Keratinocyte (primary cell): ENCODE data around the gene CYP11A1.

Experiments
- EZH2 ChIP-seq: IDR thresholded peaks from one replicate; pipeline ENCODE4 v1.6.1; 2012; ENCODE audit warnings: inconsistent platforms, mild to moderate bottlenecking, low read length, moderate library complexity
- TF ChIP-seq, protein P1 (sequence below), 3 experiments: IDR thresholded peaks in 1 of 3; conservative IDR thresholded peaks in 1 of 3; optimal IDR thresholded peaks in 1 of 3; 2 replicates in 2 of 3; 3 replicates in 1 of 3; pipeline versions ENCODE3 to v1.5.1; 2011; ENCODE audit warnings: low read length in 3 of 3, mild to moderate bottlenecking in 3 of 3, moderate library complexity in 2 of 3, control low read depth in 1 of 3, inconsistent platforms in 1 of 3; ENCODE audit not compliant: insufficient read depth in 2 of 3; ENCODE audit errors: extremely low read depth in 1 of 3

DNA sequence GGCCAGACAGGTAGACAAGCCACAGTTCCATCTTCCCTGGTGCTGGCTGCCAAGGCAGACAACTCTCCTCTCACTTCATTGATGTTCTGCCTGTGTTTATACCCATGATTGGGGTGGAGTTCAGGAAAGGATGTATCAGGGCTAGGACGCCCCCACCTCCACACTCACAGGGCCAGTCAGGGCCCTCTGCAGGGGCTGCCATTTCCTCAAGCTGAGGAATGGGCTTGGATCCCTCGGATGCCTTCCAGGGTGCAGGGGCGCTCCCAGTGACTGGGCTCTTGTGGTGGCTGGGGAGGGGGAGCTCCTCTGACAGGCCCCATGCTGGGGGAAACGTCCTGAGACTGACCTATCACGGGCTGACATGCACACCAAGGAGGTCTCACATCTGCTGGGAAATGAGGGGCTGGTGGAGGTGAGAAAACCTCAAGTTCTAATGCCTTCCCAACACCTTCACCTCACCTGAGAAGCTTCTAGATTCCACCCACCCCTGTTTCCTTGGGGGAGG is 34.9 kb upstream of the CYP11A1 start:
- TF ChIP-seq, protein P1, sequence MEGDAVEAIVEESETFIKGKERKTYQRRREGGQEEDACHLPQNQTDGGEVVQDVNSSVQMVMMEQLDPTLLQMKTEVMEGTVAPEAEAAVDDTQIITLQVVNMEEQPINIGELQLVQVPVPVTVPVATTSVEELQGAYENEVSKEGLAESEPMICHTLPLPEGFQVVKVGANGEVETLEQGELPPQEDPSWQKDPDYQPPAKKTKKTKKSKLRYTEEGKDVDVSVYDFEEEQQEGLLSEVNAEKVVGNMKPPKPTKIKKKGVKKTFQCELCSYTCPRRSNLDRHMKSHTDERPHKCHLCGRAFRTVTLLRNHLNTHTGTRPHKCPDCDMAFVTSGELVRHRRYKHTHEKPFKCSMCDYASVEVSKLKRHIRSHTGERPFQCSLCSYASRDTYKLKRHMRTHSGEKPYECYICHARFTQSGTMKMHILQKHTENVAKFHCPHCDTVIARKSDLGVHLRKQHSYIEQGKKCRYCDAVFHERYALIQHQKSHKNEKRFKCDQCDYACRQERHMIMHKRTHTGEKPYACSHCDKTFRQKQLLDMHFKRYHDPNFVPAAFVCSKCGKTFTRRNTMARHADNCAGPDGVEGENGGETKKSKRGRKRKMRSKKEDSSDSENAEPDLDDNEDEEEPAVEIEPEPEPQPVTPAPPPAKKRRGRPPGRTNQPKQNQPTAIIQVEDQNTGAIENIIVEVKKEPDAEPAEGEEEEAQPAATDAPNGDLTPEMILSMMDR (optimal IDR thresholded peaks at IDR 0.05 in 1 of 3, IDR thresholded peaks at IDR 0.05 in 1 of 3, conservative IDR thresholded peaks at IDR 0.05 in 1 of 3; ENCODE audit: extremely low read depth in 1 of 3, insufficient read depth in 2 of 3, low read length in 3 of 3) = no peak
- no peak for TF ChIP-seq EZH2
